Panc1 (cell line): ENCODE measurements around the gene RPL38. TPM values are rescaled to one million over a fixed set of nuclear protein-coding genes. Genes with fewer than 3 reads are reported as not detected.

Experiments
- ATAC-seq: fragments of 200-7000 bp; cut with Tn5 transposase; 2 replicates; pipeline ENCODE4 v1.9.1; 2020; ENCODE audit warnings: mild to moderate bottlenecking, moderate library complexity
- BruUV-seq: library from RNA; stranded (reverse); fragments of 400-500 nt; replicated peaks from 2 replicates; lab custom pipeline; 2021; lab: Mats Ljungman, UMichigan
- CTCF ChIA-PET: fragments of 300-600 bp; sonication (Branson Sonifier 250); formaldehyde crosslinking; loops from one replicate; lab custom pipeline; 2022; ENCODE audit warnings: antibody characterized with exemption; lab: Charles Lee
- POLR2A ChIA-PET: fragments of 300-600 bp; sonication (Branson Sonifier 250); formaldehyde crosslinking; loops from one replicate; lab custom pipeline; 2022; ENCODE audit warnings: antibody characterized with exemption; lab: Charles Lee
- DNase-seq: peaks from one replicate; pipeline ENCODE4 v3.0.0-alpha.2; 2010; ENCODE audit warnings: low read depth, low spot score
- H3K27ac ChIP-seq: 2 replicates; pipeline ENCODE4 v1.5.1; 2011; ENCODE audit warnings: mild to moderate bottlenecking, low read length, inconsistent platforms
- H3K27me3 ChIP-seq: fragments of 200-500 bp; sonication (Bioruptor generic); 2 replicates; pipeline ENCODE4 v1.6.0; 2014; ENCODE audit warnings: low read length, inconsistent platforms; ENCODE audit not compliant: control insufficient read depth, insufficient read depth
- H3K36me3 ChIP-seq: fragments of 200-500 bp; sonication (Bioruptor generic); 2 replicates; pipeline ENCODE4 v1.5.1; 2014; ENCODE audit warnings: inconsistent platforms, mild to moderate bottlenecking, low read length, moderate library complexity; ENCODE audit not compliant: control insufficient read depth, insufficient read depth
- H3K4me1 ChIP-seq: 2 replicates; pipeline ENCODE4 v1.5.1; 2011; ENCODE audit warnings: inconsistent platforms, mild to moderate bottlenecking, low read length, moderate library complexity; ENCODE audit not compliant: control insufficient read depth, insufficient read depth
- H3K4me3 ChIP-seq, 2 experiments: 2 replicates each; pipeline ENCODE4 v1.5.1; 2011 to 2012; ENCODE audit warnings: low read depth in 2 of 2, low read length in 2 of 2, mild to moderate bottlenecking in 2 of 2, inconsistent platforms in 1 of 2, moderate library complexity in 1 of 2
- H3K9me3 ChIP-seq: fragments of 200-500 bp; sonication (Bioruptor generic); 2 replicates; pipeline ENCODE4 v1.5.1; 2014; ENCODE audit warnings: low read depth, mild to moderate bottlenecking, inconsistent platforms, low read length, moderate library complexity; ENCODE audit not compliant: control insufficient read depth, insufficient read depth
- CTCF ChIP-seq: fragments of 450-650 bp; IDR thresholded peaks from 2 replicates; pipeline ENCODE4 v1.5.1; 2017; ENCODE audit warnings: mild to moderate bottlenecking
- POLR2AphosphoS5 ChIP-seq: IDR thresholded peaks from 2 replicates; pipeline ENCODE4 v1.6.1; 2012; ENCODE audit warnings: mild to moderate bottlenecking, low read depth, low read length, moderate library complexity
- SIN3A ChIP-seq: IDR thresholded peaks from 2 replicates; pipeline ENCODE4 v1.6.1; 2012; ENCODE audit warnings: low read depth, mild to moderate bottlenecking, low read length, moderate library complexity, borderline replicate concordance; ENCODE audit not compliant: insufficient read depth
- TCF7L2 ChIP-seq: IDR thresholded peaks from 2 replicates; pipeline ENCODE4 v1.6.1; 2011; ENCODE audit warnings: mild to moderate bottlenecking, low read depth, low read length, inconsistent platforms
- in situ Hi-C: cut with HindIII; loops from 2 replicates; pipeline ENCODE4 v1.10.0; 2016; ENCODE audit warnings: low sequenced_read_pairs, low pct_unique_long_range_greater_than_20kb
- intact Hi-C: fragments of 100-400 bp; cut with micrococcal nuclease; formaldehyde crosslinking; loops from one replicate; pipeline ENCODE4 v1.10.0; 2022; ENCODE audit not compliant: unreplicated experiment
- total RNA-seq: library from RNA; stranded (reverse); gene quantifications from one replicate; pipeline ENCODE4 v1.2.1, GENCODE V29; 2021; ENCODE audit not compliant: unreplicated experiment
- TF ChIP-seq, protein P1 (sequence below), 2 experiments: IDR thresholded peaks; 2 replicates each; pipeline ENCODE4 v1.6.1; 2011 to 2012; ENCODE audit warnings: low read depth in 2 of 2, control low read depth in 1 of 2, low read length in 1 of 2, mild to moderate bottlenecking in 1 of 2, moderate library complexity in 1 of 2; ENCODE audit not compliant: insufficient read depth in 1 of 2

RPL38 gene
- total RNA-seq, 1 experiment from 2014 or later = 968 TPM

DNA sequence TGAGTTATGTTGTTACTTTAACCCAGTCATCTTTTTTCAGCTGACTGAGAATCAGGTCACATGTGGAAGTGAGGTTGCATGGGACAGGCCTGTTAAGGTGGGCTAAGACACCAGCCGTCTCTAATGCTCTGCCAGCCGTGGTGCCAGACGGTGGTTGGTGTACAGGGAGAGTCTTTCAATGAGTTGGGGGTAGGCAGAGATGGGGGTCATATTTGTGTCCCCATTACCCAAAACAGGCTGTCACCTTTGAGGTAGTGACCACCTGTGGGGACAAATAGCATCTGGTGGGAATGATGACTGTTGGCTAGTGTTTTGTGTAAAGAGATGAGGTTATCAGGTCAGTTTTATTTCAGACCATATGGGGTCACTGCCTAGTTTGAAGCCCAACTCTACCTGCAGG, 1.8 kb downstream of the RPL38 start:
- no TSS peak for BruUV-seq
- intact Hi-C loops (no loop called here), in situ Hi-C loops (no loop called here)
- ATAC-seq = no peak
- H3K9me3 ChIP-seq = no peaks in the 10 kb centered on the region
- H3K4me1 ChIP-seq = peaks cover 42% of the 10 kb centered on the region
- DNase-seq = no peak
- peak overlapping the region; percentile 93 to 95 for H3K4me3 ChIP-seq
- peak overlapping the region; percentile 93 for H3K27ac ChIP-seq
- TF ChIP-seq, protein P1, sequence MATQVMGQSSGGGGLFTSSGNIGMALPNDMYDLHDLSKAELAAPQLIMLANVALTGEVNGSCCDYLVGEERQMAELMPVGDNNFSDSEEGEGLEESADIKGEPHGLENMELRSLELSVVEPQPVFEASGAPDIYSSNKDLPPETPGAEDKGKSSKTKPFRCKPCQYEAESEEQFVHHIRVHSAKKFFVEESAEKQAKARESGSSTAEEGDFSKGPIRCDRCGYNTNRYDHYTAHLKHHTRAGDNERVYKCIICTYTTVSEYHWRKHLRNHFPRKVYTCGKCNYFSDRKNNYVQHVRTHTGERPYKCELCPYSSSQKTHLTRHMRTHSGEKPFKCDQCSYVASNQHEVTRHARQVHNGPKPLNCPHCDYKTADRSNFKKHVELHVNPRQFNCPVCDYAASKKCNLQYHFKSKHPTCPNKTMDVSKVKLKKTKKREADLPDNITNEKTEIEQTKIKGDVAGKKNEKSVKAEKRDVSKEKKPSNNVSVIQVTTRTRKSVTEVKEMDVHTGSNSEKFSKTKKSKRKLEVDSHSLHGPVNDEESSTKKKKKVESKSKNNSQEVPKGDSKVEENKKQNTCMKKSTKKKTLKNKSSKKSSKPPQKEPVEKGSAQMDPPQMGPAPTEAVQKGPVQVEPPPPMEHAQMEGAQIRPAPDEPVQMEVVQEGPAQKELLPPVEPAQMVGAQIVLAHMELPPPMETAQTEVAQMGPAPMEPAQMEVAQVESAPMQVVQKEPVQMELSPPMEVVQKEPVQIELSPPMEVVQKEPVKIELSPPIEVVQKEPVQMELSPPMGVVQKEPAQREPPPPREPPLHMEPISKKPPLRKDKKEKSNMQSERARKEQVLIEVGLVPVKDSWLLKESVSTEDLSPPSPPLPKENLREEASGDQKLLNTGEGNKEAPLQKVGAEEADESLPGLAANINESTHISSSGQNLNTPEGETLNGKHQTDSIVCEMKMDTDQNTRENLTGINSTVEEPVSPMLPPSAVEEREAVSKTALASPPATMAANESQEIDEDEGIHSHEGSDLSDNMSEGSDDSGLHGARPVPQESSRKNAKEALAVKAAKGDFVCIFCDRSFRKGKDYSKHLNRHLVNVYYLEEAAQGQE (IDR thresholded peaks at IDR 0.05; ENCODE audit: insufficient read depth in 1 of 2, low read depth in 2 of 2, low read length in 1 of 2) = no peak
- ChIA-PET CTCF (no interaction called here), POLR2A (interaction anchor here (0.5 to 0.9 kb wide), 2 partner anchors 15 to 909 kb away, joined by 9 to 10 read pairs; no protein-coding TSS in a partner anchor)
- H3K27me3 ChIP-seq = peaks cover 5% of the 10 kb centered on the region; the same call in 1 of the 2 replicates
- H3K36me3 ChIP-seq = peaks cover 29% of the 10 kb centered on the region

- Histone ChIP-seq H3K4me1 (peaks cover 52% of the 10 kb centered on the region), H3K36me3 (peaks cover 29% of the 10 kb centered on the region), H3K27ac (no peak overlapping the region), H3K4me3 (no peak overlapping the region), H3K9me3 (no peaks in the 10 kb centered on the region), H3K27me3 (peaks cover 5% of the 10 kb centered on the region; the same call in 1 of the 2 replicates)
- no TSS peak for BruUV-seq
- in situ Hi-C loops (no loop called here), intact Hi-C loops (no loop called here)
- CTCF ChIA-PET = no interaction called here
- peak; percentile 50; the same call in 1 of the 2 replicates for TF ChIP-seq POLR2AphosphoS5
- no peak for TF ChIP-seq SIN3A
- no peak for DNase-seq
- no peak for ATAC-seq
- POLR2A ChIA-PET = no interaction called here
These were observed 2.9 kb downstream of the RPL38 start for GRCh38 chr17:74206332-74206818.

GRCh38 chr17:74210191-74211140, 7.0 kb downstream of the RPL38 start:
- intact Hi-C loops (loop anchor here (1.0 kb wide), 1 partner anchor 86 kb away; no protein-coding TSS in a partner anchor), in situ Hi-C loops (no loop called here)
- BruUV-seq = no TSS peak
- DNase-seq = no peak
- H3K27ac ChIP-seq = peak overlapping the region; percentile 52
- ATAC-seq = peak; percentile 63
- H3K36me3 ChIP-seq = peaks cover 12% of the 10 kb centered on the region; the same call in 1 of the 2 replicates
- ChIA-PET CTCF (no interaction called here), POLR2A (no interaction called here)
- TF ChIP-seq SIN3A (0 out of 2 replicates have a peak, but pooled peaks have one; percentile 38), CTCF (peak; percentile 99), POLR2AphosphoS5 (peak; percentile 93), TCF7L2 (no peak)
- TF ChIP-seq, protein P1 (IDR thresholded peaks at IDR 0.05; ENCODE audit: insufficient read depth in 1 of 2, low read depth in 2 of 2, low read length in 1 of 2) = no peak
- no peak overlapping the region for H3K4me3 ChIP-seq
- no peaks in the 10 kb centered on the region for H3K27me3 ChIP-seq
- H3K9me3 ChIP-seq = no peaks in the 10 kb centered on the region
- peaks cover 58% of the 10 kb centered on the region for H3K4me1 ChIP-seq
